Measurements from ENCODE around the gene TFEC. TPM values are rescaled to one million over a fixed set of nuclear protein-coding genes. Genes with fewer than 3 reads are reported as not detected.

The TFEC gene
- total RNA-seq, 3 donors from 2014 or later (not counting 1 experiment from before 2014, with no cell fraction given) = 0.92 to 1.7 (median 1.1) TPM

- intact Hi-C loops (cut with micrococcal nuclease) = no loop called here
- no peaks in the 10 kb centered on the region for H3K4me1 ChIP-seq (ENCODE audit: control insufficient read depth, insufficient read depth, low read length)
- no peak overlapping the region for H3K27ac ChIP-seq (ENCODE audit: low read length)
Measured at GRCh38 chr7:116024826-116025809, 5.4 kb downstream of the TFEC start.

GRCh38 chr7:116021237-116021636 lies 9.3 kb downstream of the TFEC start:
- H3K27ac Mint-ChIP-seq = no peak overlapping the region
- Histone ChIP-seq H3K27me3 (ENCODE audit: control insufficient read depth, insufficient read depth, low read length) (no peaks in the 10 kb centered on the region), H3K9me3 (ENCODE audit: control insufficient read depth, insufficient read depth, low read length) (no peaks in the 10 kb centered on the region), H3K36me3 (ENCODE audit: control insufficient read depth, insufficient read depth, low read length) (no peaks in the 10 kb centered on the region), H3K27ac (ENCODE audit: low read length) (no peak overlapping the region), H3K4me3 (ENCODE audit: low read length) (no peak overlapping the region), H3K4me1 (ENCODE audit: control insufficient read depth, insufficient read depth, low read length) (no peaks in the 10 kb centered on the region)
- DNase-seq (no peak), ATAC-seq (no peak)
- no peaks in the 10 kb centered on the region for H3K27me3 Mint-ChIP-seq (ENCODE audit: low read depth in 2 of 2)
- H3K36me3 Mint-ChIP-seq = no peaks in the 10 kb centered on the region
- peaks cover 4 to 9% of the 10 kb centered on the region in 2 donors for H3K9me3 Mint-ChIP-seq
- 75% methylated on average over 1 of the region's 2 CpGs for WGBS (ENCODE audit: insufficient coverage)
- intact Hi-C loops (cut with micrococcal nuclease) = no loop called here
- no peak overlapping the region for H3K4me3 Mint-ChIP-seq
- H3K4me1 Mint-ChIP-seq = no peaks in the 10 kb centered on the region
- no peak for TF ChIP-seq CTCF (IDR thresholded peaks at IDR 0.05)

More at GRCh38 chr7:116024826-116025809, 5.4 kb downstream of the TFEC start:
- no peaks in the 10 kb centered on the region for H3K36me3 Mint-ChIP-seq
- DNase-seq = no peak
- Histone ChIP-seq H3K27me3 (ENCODE audit: control insufficient read depth, insufficient read depth, low read length) (no peaks in the 10 kb centered on the region), H3K9me3 (ENCODE audit: control insufficient read depth, insufficient read depth, low read length) (no peaks in the 10 kb centered on the region), H3K36me3 (ENCODE audit: control insufficient read depth, insufficient read depth, low read length) (no peaks in the 10 kb centered on the region), H3K4me3 (ENCODE audit: low read length) (no peak overlapping the region)
- TF ChIP-seq CTCF (IDR thresholded peaks at IDR 0.05) = no peak
- peaks cover 0 to 2% of the 10 kb centered on the region in 2 donors for H3K27me3 Mint-ChIP-seq (ENCODE audit: low read depth in 2 of 2)
- peaks cover 0 to 8% of the 10 kb centered on the region in 2 donors for H3K9me3 Mint-ChIP-seq
- ATAC-seq = no peak
- H3K4me1 Mint-ChIP-seq = peaks cover 0 to 9% of the 10 kb centered on the region in 2 donors
- no peak overlapping the region for H3K27ac Mint-ChIP-seq
- 60% methylated on average over 1 of the region's 1 CpG for WGBS (ENCODE audit: insufficient coverage)
- H3K4me3 Mint-ChIP-seq = no peak overlapping the region

- H3K4me3 Mint-ChIP-seq = no peak overlapping the region
- TF ChIP-seq CTCF (IDR thresholded peaks at IDR 0.05) = no peak
- H3K27ac Mint-ChIP-seq = no peak overlapping the region
- H3K27me3 Mint-ChIP-seq (ENCODE audit: low read depth in 2 of 2) = no peaks in the 10 kb centered on the region
- Histone ChIP-seq H3K27me3 (ENCODE audit: control insufficient read depth, insufficient read depth, low read length) (no peaks in the 10 kb centered on the region), H3K4me1 (ENCODE audit: control insufficient read depth, insufficient read depth, low read length) (no peaks in the 10 kb centered on the region), H3K27ac (ENCODE audit: low read length) (no peak overlapping the region), H3K9me3 (ENCODE audit: control insufficient read depth, insufficient read depth, low read length) (no peaks in the 10 kb centered on the region), H3K36me3 (ENCODE audit: control insufficient read depth, insufficient read depth, low read length) (no peaks in the 10 kb centered on the region), H3K4me3 (ENCODE audit: low read length) (no peak overlapping the region)
- peaks cover 4 to 7% of the 10 kb centered on the region in 2 donors for H3K9me3 Mint-ChIP-seq
- H3K4me1 Mint-ChIP-seq = no peaks in the 10 kb centered on the region
- intact Hi-C loops (cut with micrococcal nuclease) = no loop called here
- no peak for ATAC-seq
- no peak for DNase-seq
- H3K36me3 Mint-ChIP-seq = no peaks in the 10 kb centered on the region
Measured at GRCh38 chr7:116018731-116019130, 11.8 kb downstream of the TFEC start.
